ENCODE data around the gene NANOG. TPM values are rescaled to one million over a fixed set of nuclear protein-coding genes. Genes with fewer than 3 reads are reported as not detected.
"Not testable (repeated sequence)": the region's sequence is repeated elsewhere in the genome, so short reads cannot be mapped to it uniquely, and the experiment has no call there.

Gene NANOG
- not detected in 2 replicates for total RNA-seq

GRCh38 chr12:7788884-7789528 lies at the start of gene NANOG:
TSS of gene NANOG (plus strand) at chr12:7789402. CDS start at chr12:7789615, 213 bp downstream.
- DNase-seq (ENCODE audit: low read depth in 2 of 2) = not testable (repeated sequence)

GRCh38 chr12:7747246-7747645 lies 42.0 kb upstream of the NANOG start, which contains the start of gene CLEC4C:
TSS of gene CLEC4C (minus strand) at chr12:7747375. CDS start at chr12:7747348, 27 bp downstream.
- DNase-seq (ENCODE audit: low read depth in 2 of 2) = no peak

GRCh38 chr12:7748852-7749251 lies 40.4 kb upstream of the NANOG start:
- no peak for DNase-seq (ENCODE audit: low read depth in 2 of 2)

- DNase-seq (ENCODE audit: low read depth in 2 of 2) = no peak
Measured at GRCh38 chr12:7749442-7749841, 39.8 kb upstream of the NANOG start.

- DNase-seq (ENCODE audit: low read depth in 2 of 2) = no peak
Measured at GRCh38 chr12:7750350-7750749, 38.9 kb upstream of the NANOG start.

GRCh38 chr12:7751394-7751793 lies 37.8 kb upstream of the NANOG start:
- no peak for DNase-seq (ENCODE audit: low read depth in 2 of 2)

- DNase-seq (ENCODE audit: low read depth in 2 of 2) = not testable (repeated sequence)
Measured at GRCh38 chr12:7751941-7752922, 37.0 kb upstream of the NANOG start.

GRCh38 chr12:7755668-7756067 lies 33.5 kb upstream of the NANOG start:
- not testable (repeated sequence) for DNase-seq (ENCODE audit: low read depth in 2 of 2)

- no peak for DNase-seq (ENCODE audit: low read depth in 2 of 2)
Measured at GRCh38 chr12:7756993-7757392, 32.2 kb upstream of the NANOG start.

- no peak for DNase-seq (ENCODE audit: low read depth in 2 of 2)
Measured at GRCh38 chr12:7758766-7759140, 30.4 kb upstream of the NANOG start.

- no peak for DNase-seq (ENCODE audit: low read depth in 2 of 2)
Measured at GRCh38 chr12:7769999-7770398, 19.2 kb upstream of the NANOG start.

GRCh38 chr12:7781274-7781673 lies 7.9 kb upstream of the NANOG start:
- no peak for DNase-seq (ENCODE audit: low read depth in 2 of 2)

- DNase-seq (ENCODE audit: low read depth in 2 of 2) = no peak
Measured at GRCh38 chr12:7782055-7782454, 7.1 kb upstream of the NANOG start.

GRCh38 chr12:7783433-7783832 lies 5.8 kb upstream of the NANOG start:
- not testable (repeated sequence) for DNase-seq (ENCODE audit: low read depth in 2 of 2)

- no peak for DNase-seq (ENCODE audit: low read depth in 2 of 2)
Measured at GRCh38 chr12:7784701-7785100, 4.5 kb upstream of the NANOG start.

- DNase-seq (ENCODE audit: low read depth in 2 of 2) = no peak
Measured at GRCh38 chr12:7787574-7788293, 1.5 kb upstream of the NANOG start.

GRCh38 chr12:7788294-7788660 lies 925 bp upstream of the NANOG start:
- DNase-seq (ENCODE audit: low read depth in 2 of 2) = no peak

- no peak for DNase-seq (ENCODE audit: low read depth in 2 of 2)
Measured at GRCh38 chr12:7793211-7793610, 4.0 kb downstream of the NANOG start.

- not testable (repeated sequence) for DNase-seq (ENCODE audit: low read depth in 2 of 2)
Measured at GRCh38 chr12:7797269-7797668, 8.1 kb downstream of the NANOG start.

- DNase-seq (ENCODE audit: low read depth in 2 of 2) = no peak
Measured at GRCh38 chr12:7797698-7798398, 8.6 kb downstream of the NANOG start.

GRCh38 chr12:7798750-7799308 lies 9.6 kb downstream of the NANOG start:
- DNase-seq (ENCODE audit: low read depth in 2 of 2) = not testable (repeated sequence)

Data from dermis microvascular lymphatic vessel endothelial cell (primary cell).